Stimulated activated naive CD8-positive, alpha-beta T cell treated with anti-CD3 and anti-CD28 coated beads, Interleukin-15, Interleukin-2, amounts not matched to agents 100 ng/mL and 50 ng/mL, for 24 hours (primary cell): ENCODE data around the gene MISP.

Source experiments
- H3K27ac Mint-ChIP-seq: one replicate; pipeline ENCODE4 v1.8.0; 2021; ENCODE audit warnings: mild to moderate bottlenecking, mixed read lengths
- H3K27me3 Mint-ChIP-seq: one replicate; pipeline ENCODE4 v1.8.0; 2021; ENCODE audit warnings: mixed read lengths
- H3K36me3 Mint-ChIP-seq: one replicate; pipeline ENCODE4 v1.8.0; 2021; ENCODE audit warnings: low read depth, mixed read lengths
- H3K4me1 Mint-ChIP-seq: one replicate; pipeline ENCODE4 v1.8.0; 2021; ENCODE audit warnings: low read depth, mixed read lengths
- H3K4me3 Mint-ChIP-seq: one replicate; pipeline ENCODE4 v1.8.0; 2021; ENCODE audit warnings: mild to moderate bottlenecking, mixed read lengths
- H3K9me3 Mint-ChIP-seq: one replicate; pipeline ENCODE4 v1.8.0; 2021; ENCODE audit warnings: mixed read lengths

The MISP gene

DNA sequence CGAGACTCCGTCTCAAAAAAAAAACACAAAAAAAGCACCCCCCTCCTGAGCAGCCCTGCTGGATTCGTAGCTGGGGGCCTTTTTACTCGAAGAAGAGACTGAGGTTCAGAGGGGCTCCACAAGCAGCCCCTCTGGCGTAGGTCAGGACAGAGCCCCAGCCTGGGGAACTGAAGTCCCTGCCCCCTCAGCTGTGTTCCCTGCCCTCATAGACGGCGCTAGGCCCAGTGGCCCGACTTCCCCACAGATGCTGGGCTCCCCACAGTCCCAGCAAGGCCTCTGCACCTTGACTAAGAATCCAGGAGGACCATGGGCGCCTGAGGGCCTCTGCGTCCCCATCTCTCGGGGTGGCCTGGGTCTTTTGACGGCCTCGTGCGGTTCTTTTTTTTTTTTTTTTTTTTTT, 1.1 kb upstream of the MISP start:
- H3K4me3 Mint-ChIP-seq, result no peak overlapping the region
- H3K4me1 Mint-ChIP-seq, result no peaks in the 10 kb centered on the region
- no peaks in the 10 kb centered on the region for H3K36me3 Mint-ChIP-seq
- no peak overlapping the region for H3K27ac Mint-ChIP-seq
- H3K9me3 Mint-ChIP-seq, result no peaks in the 10 kb centered on the region
- H3K27me3 Mint-ChIP-seq, result no peaks in the 10 kb centered on the region

DNA sequence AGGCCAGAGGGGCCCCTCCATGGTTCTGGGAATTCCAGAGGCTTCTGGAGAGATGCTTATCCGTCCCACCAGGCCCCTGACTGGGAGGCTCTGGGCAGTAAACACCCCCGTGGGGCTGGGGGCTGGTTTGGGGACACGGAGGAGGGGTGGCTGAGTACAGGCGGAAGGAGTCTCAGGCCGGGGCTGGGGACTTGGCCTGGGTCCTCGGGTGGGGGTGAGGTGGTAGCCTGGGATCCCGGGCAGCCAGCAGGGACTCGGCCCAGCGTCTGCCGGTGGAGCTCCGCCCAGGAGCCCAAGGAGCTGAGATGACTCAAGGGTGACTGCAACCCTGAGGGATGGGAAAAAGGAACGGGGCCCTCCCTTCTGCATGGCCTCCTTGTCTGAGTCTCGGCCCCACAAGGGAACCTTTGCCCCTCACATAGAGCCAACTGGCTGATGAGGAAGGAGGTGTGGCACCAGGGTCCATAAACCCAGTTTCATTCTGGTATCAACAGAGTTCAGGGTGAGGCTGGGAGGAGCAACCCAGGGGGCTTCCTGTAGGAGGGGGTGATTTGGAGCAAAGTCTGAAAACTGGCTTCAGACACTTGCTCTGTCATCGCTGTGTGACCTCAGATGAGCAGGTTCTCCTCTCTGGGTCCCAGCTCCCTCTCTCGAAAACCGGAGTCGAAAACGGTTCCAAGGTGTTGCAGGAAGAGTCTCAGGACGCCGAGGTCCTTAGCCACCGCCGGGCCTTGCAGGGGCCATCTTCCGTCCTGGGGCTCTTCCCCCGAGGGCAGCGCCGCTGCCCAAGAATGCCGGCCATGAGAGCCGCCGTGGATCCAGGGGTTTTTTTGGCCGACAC, 809 bp downstream of the MISP start:
- Mint-ChIP-seq H3K27ac (no peak overlapping the region), H3K4me1 (no peaks in the 10 kb centered on the region), H3K27me3 (no peaks in the 10 kb centered on the region), H3K4me3 (no peak overlapping the region), H3K9me3 (no peaks in the 10 kb centered on the region), H3K36me3 (no peaks in the 10 kb centered on the region)

DNA sequence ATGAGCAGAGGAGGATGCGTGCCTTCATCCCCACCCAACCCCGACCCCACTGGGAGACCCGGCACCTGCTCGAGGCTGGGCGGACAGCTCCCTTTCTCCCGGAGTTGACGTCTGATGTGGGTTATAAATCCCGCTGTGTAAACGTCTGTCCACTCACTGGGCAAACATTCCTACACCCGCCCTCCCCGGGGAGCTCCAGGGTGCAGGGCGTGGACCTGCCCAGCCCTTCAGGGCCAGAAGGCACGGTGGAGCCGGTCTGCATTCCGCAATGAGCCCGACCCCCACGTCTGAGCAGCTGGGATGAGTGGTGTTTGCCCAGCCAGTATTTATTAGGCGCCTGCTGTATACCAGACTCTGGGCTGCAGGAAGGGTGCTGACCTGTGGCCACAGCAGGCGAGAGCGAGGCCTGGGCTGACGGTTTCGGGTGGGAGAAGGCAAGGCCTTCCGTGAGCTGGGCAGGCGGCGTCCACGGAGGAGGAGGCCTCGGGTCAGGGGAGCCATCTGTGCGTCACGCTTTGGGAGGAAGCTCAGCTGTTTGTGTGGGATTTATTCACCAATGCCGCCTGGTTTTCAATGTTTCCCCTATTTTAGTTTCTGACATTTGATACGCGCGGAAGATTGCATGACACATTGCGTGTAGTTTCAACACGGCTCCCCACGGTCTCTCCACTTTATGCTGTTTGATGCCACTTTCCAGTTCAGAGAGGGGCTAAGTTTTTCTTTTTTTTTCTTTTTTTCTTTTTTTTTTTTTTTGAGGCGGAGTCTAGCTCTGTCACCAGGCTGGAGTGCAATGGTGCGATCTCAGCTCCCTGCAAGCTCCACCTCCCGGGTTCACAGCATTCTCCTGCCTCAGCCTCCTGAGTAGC, 2.0 kb downstream of the MISP start:
- Mint-ChIP-seq H3K36me3 (no peaks in the 10 kb centered on the region), H3K27ac (no peak overlapping the region), H3K4me3 (no peak overlapping the region), H3K9me3 (no peaks in the 10 kb centered on the region), H3K27me3 (no peaks in the 10 kb centered on the region), H3K4me1 (no peaks in the 10 kb centered on the region)

DNA sequence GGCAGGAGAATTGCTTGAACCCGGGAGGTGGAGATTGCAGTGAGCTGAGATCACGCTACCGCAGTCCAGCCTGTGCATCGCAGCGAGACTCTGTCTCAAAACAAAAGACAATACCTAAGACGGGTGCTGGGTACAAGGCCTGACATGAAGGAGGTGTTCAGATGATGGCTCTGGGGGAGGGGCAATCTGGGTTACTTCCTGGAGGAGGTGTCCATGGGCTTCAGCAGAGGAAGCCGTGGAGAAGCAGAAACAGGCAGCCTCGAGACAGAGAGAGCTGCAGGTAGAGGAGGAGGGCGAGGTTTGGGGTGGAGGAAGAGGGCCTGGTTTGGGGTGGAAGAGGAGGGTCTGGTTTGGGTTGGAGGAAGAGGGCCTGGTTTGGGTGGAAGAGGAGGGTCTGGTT, 3.6 kb downstream of the MISP start:
- H3K4me3 Mint-ChIP-seq, result no peak overlapping the region
- no peaks in the 10 kb centered on the region for H3K36me3 Mint-ChIP-seq
- H3K4me1 Mint-ChIP-seq, result no peaks in the 10 kb centered on the region
- no peak overlapping the region for H3K27ac Mint-ChIP-seq
- peaks cover 1% of the 10 kb centered on the region for H3K9me3 Mint-ChIP-seq
- no peaks in the 10 kb centered on the region for H3K27me3 Mint-ChIP-seq

DNA sequence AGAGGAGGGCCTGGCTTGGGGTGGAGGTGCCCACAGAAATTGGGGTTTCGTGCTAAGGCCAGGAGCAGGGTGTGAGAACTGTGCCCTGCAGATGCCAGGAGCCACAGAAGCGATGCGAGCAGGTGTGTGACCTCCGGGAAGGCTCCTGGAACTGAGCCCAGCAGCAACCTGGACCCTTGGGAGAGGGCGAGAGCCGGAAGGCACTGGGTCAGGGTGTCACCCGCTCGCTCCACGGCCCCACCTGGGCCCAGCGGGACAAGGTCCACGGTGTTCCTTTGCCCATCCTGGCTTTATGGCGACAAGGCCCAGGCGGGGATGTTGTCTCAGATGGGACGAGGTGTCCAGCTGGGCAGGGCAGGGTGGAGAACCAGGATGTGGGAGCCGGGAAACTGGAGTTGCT, 4.2 kb downstream of the MISP start:
- Mint-ChIP-seq H3K9me3 (peaks cover 4% of the 10 kb centered on the region), H3K4me1 (no peaks in the 10 kb centered on the region), H3K4me3 (no peak overlapping the region), H3K27me3 (no peaks in the 10 kb centered on the region), H3K27ac (no peak overlapping the region), H3K36me3 (no peaks in the 10 kb centered on the region)

DNA sequence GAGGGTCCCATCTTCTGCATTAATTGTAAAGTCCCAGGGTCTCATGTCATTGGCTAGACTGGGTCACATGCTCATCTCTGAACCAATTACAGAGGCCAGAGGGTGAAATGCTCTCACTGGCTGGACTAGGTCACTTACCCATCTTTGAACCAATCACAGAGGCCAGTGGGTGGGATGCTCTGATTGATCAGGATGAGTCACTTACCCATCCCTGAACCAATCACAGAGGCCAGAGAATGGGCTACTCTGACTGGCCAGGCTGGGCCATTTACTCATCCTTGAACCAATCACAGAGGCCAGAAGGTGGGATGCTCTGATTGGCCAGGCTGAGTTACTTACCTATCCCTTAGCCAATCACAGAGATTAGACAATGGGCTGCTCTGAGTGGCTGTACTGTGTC, 5.3 kb downstream of the MISP start:
- no peaks in the 10 kb centered on the region for H3K36me3 Mint-ChIP-seq
- H3K4me3 Mint-ChIP-seq, result no peak overlapping the region
- H3K4me1 Mint-ChIP-seq, result no peaks in the 10 kb centered on the region
- H3K9me3 Mint-ChIP-seq, result peaks cover 4% of the 10 kb centered on the region
- H3K27ac Mint-ChIP-seq, result no peak overlapping the region
- H3K27me3 Mint-ChIP-seq, result no peaks in the 10 kb centered on the region

DNA sequence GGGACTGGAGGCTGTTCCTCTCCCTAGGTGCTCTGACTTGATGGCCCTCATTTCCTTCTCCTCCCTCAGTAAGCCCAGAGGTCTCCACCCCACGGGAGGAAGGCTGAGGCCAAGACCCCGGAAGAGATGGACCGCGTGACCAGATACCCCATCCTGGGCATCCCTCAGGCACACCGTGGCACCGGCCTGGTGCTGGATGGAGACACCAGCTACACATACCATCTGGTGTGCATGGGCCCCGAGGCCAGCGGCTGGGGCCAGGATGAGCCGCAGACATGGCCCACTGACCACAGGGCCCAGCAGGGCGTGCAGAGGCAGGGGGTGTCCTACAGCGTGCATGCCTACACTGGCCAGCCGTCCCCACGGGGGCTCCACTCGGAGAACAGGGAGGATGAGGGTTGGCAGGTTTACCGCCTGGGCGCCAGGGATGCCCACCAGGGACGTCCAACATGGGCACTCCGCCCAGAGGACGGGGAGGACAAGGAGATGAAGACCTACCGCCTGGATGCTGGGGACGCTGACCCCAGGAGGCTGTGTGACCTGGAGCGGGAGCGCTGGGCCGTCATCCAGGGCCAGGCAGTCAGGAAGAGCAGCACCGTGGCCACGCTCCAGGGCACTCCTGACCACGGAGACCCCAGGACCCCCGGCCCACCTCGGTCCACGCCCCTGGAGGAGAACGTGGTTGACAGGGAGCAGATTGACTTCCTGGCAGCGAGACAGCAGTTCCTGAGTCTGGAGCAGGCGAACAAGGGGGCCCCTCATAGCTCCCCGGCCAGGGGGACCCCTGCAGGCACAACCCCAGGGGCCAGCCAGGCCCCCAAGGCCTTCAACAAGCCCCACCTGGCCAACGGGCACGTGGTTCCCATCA, 6.1 kb downstream of the MISP start:
- Mint-ChIP-seq H3K4me1 (no peaks in the 10 kb centered on the region), H3K9me3 (peaks cover 4% of the 10 kb centered on the region), H3K36me3 (no peaks in the 10 kb centered on the region), H3K27me3 (no peaks in the 10 kb centered on the region), H3K4me3 (no peak overlapping the region), H3K27ac (no peak overlapping the region)

DNA sequence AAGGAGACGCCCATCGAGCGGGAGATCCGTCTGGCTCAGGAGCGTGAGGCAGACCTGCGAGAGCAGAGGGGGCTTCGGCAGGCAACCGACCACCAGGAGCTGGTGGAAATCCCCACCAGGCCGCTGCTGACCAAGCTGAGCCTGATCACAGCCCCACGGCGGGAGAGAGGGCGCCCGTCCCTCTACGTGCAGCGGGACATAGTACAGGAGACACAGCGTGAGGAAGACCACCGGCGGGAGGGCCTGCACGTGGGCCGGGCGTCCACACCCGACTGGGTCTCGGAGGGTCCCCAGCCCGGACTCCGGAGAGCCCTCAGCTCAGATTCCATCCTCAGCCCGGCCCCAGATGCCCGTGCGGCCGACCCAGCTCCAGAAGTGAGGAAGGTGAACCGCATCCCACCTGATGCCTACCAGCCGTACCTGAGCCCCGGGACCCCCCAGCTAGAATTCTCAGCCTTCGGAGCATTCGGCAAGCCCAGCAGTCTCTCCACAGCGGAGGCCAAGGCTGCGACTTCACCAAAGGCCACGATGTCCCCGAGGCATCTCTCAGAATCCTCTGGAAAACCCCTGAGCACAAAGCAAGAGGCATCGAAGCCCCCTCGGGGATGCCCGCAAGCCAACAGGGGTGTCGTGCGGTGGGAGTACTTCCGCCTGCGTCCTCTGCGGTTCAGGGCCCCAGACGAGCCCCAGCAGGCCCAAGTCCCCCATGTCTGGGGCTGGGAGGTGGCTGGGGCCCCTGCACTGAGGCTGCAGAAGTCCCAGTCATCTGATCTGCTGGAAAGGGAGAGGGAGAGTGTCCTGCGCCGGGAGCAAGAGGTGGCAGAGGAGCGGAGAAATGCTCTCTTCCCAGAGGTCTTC, 7.1 kb downstream of the MISP start:
- H3K27me3 Mint-ChIP-seq, result no peaks in the 10 kb centered on the region
- H3K4me1 Mint-ChIP-seq, result no peaks in the 10 kb centered on the region
- H3K9me3 Mint-ChIP-seq, result peaks cover 4% of the 10 kb centered on the region
- H3K27ac Mint-ChIP-seq, result no peak overlapping the region
- H3K4me3 Mint-ChIP-seq, result no peak overlapping the region
- H3K36me3 Mint-ChIP-seq, result no peaks in the 10 kb centered on the region

DNA sequence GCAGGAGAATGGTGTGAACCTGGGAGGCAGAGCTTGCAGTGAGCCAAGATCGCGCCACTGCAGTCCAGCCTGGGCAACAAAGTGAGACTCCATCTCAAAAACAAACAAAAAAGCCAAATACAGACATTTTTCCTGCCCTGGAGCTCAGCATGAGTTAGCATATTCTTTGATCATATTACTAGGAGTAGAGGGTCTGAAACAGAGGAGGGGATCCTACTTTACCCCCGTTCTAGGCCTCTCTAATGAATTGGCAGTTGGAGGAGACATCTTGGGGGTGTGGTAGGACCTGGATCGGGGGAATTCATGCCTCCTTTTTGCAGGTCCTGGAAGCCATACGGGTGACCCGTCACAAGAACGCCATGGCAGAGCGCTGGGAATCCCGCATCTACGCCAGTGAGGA, 12.3 kb downstream of the MISP start:
- H3K27me3 Mint-ChIP-seq, result no peaks in the 10 kb centered on the region

DNA sequence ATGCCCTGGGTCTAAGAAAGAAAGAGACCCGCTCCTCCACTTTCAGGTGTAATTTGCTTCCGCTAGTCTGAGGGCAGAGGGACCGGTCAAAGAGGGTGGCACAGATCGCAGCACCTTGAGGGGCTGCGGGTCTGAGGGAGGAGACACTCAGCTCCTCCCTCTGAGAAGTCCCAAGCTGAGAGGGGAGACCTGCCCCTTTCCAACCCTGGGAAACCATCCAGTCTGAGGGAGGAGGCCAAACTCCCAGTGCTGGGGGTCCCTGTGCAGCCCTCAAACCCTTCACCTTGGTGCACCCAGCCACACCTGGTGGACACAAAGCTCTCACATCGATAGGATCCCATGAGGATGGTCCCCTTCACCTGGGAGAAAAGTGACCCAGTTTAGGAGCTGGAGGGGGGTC, 13.0 kb downstream of the MISP start:
- H3K27me3 Mint-ChIP-seq, result no peaks in the 10 kb centered on the region
- H3K36me3 Mint-ChIP-seq, result no peaks in the 10 kb centered on the region
- H3K4me1 Mint-ChIP-seq, result no peaks in the 10 kb centered on the region
- no peak overlapping the region for H3K4me3 Mint-ChIP-seq
- peaks cover 4% of the 10 kb centered on the region for H3K9me3 Mint-ChIP-seq
- no peak overlapping the region for H3K27ac Mint-ChIP-seq

More for the DNA sequence above, 12.3 kb downstream of the MISP start:
- H3K4me3 Mint-ChIP-seq, result no peak overlapping the region
- no peaks in the 10 kb centered on the region for H3K36me3 Mint-ChIP-seq
- no peak overlapping the region for H3K27ac Mint-ChIP-seq
- H3K4me1 Mint-ChIP-seq, result no peaks in the 10 kb centered on the region
- peaks cover 4% of the 10 kb centered on the region for H3K9me3 Mint-ChIP-seq

DNA sequence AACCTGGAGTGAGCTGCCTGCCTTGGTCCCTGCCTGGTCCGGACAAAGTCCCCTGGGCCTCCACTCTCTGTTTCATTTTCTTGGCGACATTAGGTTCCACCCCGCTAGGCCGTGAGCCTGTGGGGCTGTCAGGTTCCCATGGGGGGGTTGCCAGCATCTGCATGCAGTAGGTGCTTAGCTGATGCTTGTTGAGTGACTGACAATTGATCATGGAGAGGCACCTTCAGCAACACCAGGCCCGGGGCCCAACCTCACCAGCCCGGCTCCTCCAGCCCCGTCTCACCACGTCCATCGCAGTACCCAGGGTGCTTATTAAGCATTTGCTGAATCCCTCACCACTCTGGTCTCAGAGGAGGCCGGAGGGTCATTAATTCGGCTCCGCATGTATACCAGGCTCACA, 13.4 kb downstream of the MISP start:
- Mint-ChIP-seq H3K4me1 (no peaks in the 10 kb centered on the region), H3K4me3 (no peak overlapping the region), H3K27me3 (no peaks in the 10 kb centered on the region), H3K36me3 (no peaks in the 10 kb centered on the region), H3K9me3 (peaks cover 4% of the 10 kb centered on the region), H3K27ac (no peak overlapping the region)

DNA sequence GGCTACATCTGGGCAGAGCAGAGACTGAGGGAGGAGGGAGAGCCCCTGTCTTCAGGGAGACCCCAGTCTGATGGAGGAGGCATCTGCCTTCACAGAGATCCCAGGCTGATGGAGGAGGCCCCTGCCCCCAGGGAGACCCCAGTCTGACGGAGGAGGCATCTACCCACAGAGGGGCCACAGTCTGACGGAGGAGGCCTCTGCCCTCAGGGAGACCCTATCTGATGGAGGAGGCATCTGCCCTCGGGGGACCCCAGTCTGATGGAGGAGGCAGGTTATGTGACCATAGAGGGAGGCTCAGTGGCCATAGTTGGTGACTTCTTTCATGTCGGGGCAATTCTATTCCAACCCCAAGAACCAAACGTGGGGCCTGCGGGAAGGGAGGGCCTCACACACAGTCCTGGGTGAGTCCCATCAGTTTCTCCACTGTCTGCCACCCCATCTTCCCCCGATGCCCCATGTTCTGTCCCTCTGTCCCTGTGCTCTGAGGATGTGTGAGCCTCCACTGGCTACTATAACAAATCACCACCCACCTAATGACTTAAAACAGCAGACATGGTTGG, 14.3 kb downstream of the MISP start:
- H3K36me3 Mint-ChIP-seq, result no peaks in the 10 kb centered on the region
- no peak overlapping the region for H3K4me3 Mint-ChIP-seq
- H3K4me1 Mint-ChIP-seq, result peaks cover under 1% of the 10 kb centered on the region
- peaks cover 1% of the 10 kb centered on the region for H3K27me3 Mint-ChIP-seq
- no peaks in the 10 kb centered on the region for H3K9me3 Mint-ChIP-seq
- no peak overlapping the region for H3K27ac Mint-ChIP-seq

DNA sequence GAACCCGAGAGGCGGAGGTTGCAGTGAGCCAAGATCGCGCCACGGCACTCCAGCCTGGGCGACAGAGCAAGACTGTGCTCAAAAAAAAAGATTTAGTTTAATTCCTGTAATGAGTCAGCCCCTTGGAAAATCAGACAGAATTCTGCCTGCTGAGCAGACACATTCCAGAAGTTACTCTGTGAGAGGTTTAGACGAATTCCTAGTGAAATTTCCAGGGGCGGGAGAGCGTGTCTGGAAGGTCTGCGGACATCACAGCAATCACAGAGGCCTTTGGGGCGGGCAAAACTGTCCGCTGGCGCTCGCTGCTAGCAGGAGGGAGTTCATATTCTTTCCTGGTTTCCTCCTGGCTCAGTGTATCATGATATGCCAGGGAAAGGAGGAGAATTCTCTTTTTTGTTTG, 17.5 kb downstream of the MISP start:
- Mint-ChIP-seq H3K36me3 (no peaks in the 10 kb centered on the region), H3K9me3 (no peaks in the 10 kb centered on the region), H3K27ac (no peak overlapping the region), H3K4me1 (peaks cover 2% of the 10 kb centered on the region), H3K27me3 (peaks cover 3% of the 10 kb centered on the region), H3K4me3 (no peak overlapping the region)

DNA sequence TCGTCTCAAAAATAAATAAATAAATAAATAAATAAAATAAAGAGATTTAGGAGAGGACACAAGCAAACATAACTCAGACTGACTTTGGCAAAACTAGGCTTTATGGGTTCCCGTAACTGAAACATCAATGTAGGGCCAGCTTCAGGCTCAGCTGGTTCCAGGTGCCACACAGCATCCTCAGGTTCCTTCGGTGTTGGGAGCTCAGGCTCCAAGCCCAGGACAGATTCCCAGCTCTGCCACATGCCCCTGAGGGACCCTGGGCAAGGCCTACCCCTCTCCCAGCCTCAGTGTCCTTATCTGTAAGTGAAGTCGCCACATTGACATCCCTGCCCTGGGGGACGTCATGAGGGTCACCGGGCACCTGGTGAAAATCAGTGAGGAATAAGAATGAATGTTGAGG, 18.7 kb downstream of the MISP start:
- H3K9me3 Mint-ChIP-seq, result no peaks in the 10 kb centered on the region
- H3K4me3 Mint-ChIP-seq, result no peak overlapping the region
- H3K27me3 Mint-ChIP-seq, result peaks cover 3% of the 10 kb centered on the region
- peaks cover 2% of the 10 kb centered on the region for H3K4me1 Mint-ChIP-seq
- H3K27ac Mint-ChIP-seq, result no peak overlapping the region
- H3K36me3 Mint-ChIP-seq, result no peaks in the 10 kb centered on the region
